ENCODE results near the gene ATP6V1B1.

ATP6V1B1 gene

DNA sequence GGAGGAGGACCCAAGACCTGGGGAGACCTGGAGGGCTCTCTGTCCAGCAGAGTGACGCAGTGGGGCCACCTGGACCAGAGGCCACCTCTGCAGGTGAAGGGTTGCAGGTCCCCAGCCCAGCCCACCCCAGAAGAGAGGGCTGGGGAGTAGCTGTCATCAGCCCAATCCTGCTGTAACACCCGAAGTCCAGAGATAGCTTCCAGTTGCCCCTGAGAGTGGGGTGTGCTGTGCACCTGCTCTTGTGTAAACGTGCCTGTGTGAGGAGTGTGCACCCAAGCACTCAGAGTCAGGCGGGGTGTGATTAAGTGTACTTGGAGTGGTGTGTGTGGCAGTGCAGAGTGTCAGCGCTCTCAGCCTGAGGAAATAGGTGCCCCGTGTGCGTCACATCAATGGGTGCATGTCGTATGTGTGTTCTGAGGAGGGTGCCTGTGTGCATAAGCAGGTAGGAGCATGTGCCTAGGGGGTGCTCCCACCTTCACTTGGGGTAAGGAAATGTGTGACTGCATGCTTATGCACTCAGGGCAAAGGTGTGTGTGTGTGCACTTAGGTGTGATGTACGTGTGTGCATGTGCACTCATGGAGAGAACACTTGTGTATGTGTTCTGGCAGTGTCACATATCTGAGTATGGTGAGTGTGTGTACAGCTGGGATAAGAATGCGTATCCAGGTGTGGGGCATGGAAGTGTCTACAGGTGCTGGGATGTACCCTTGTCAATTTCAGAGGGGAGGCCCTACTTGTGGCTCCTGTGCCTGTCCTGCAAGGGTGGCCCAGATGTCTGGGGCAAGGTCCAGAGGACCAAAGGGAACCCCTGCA, 672 bp downstream of the ATP6V1B1 start:
- no peak for DNase-seq
- no peaks in the 10 kb centered on the region for H3K36me3 ChIP-seq (ENCODE audit: control insufficient read depth in 4 of 4, insufficient read depth in 4 of 4, low read length in 3 of 4)
- no peak overlapping the region for H3K4me3 ChIP-seq (ENCODE audit: control insufficient read depth in 1 of 7, extremely low read depth in 1 of 7, insufficient read depth in 4 of 7, low read depth in 2 of 7, low read length in 6 of 7)
- no peaks in the 10 kb centered on the region for H3K4me1 ChIP-seq (ENCODE audit: control extremely low read depth in 1 of 4, control insufficient read depth in 4 of 4, insufficient read depth in 4 of 4, low read length in 3 of 4)
- 96% methylated on average over 9 of the region's 10 CpGs for WGBS (ENCODE audit: insufficient coverage)
- no peak overlapping the region for H3K27ac ChIP-seq (ENCODE audit: insufficient read depth in 1 of 2, low read depth in 1 of 2, low read length in 2 of 2, poor library complexity in 1 of 2, severe bottlenecking in 2 of 2)
- peaks cover 0 to 33% (median 17%) of the 10 kb centered on the region in 5 experiments for H3K27me3 ChIP-seq (replicated peaks in 2 of 5; ENCODE audit: control insufficient read depth in 4 of 5, insufficient read depth in 5 of 5, low read length in 4 of 5)
- H3K9me3 ChIP-seq (ENCODE audit: control extremely low read depth in 1 of 5, control insufficient read depth in 4 of 5, insufficient read depth in 2 of 5, low read depth in 1 of 5, low read length in 4 of 5): no peaks in the 10 kb centered on the region
- POLR2A ChIA-PET: no interaction called here
- CTCF ChIA-PET: interaction anchor here (1.1 to 5.9 kb wide), 4 partner anchors 11 to 66 kb away, joined by 3 to 36 read pairs (median 4); no protein-coding TSS in a partner anchor

DNA sequence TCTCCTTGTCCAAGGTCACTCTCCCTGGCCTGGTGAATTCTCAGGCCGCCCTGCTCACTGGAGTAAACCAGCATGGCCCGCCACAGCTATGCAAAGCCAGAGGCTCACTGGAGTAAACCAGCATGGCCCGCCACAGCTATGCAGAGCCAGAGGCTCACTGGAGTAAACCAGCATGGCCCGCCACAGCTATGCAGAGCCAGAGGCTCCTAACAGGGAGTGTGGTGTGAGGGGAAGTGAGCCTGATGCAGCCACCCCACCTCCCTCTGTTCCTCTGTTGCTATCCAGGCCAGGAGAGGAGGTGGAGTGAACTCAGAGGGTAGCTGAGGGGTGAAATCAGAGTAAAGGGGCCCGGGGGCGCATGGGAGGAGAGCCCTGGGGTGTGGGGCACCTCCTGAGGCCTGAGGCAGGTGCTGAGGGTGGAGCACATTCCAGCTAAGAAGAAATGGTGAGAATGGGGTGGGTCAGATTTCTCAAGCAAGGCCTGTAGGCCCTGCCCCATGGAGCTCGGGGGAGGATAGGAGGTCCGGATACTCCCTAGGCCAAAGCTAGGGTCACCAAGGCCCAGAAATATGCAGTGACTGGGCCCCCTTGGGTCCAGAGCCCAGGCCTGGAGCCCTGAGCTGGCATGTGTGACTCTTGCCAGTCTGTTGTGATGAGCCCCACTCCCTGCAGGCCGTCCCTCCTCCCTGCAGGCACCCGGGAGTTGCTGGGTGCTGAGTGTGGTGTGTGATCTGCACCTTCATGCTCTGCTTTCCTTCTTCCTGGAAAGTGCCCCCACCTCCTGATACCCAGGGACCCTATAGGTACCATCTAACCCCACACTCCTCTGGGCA, 1.5 kb downstream of the ATP6V1B1 start:
- CTCF ChIA-PET: interaction anchor here (0.8 to 5.9 kb wide), 4 partner anchors 10 to 65 kb away, joined by 3 to 36 read pairs (median 4); no protein-coding TSS in a partner anchor
- Histone ChIP-seq H3K27me3 (replicated peaks in 2 of 5; ENCODE audit: control insufficient read depth in 4 of 5, insufficient read depth in 5 of 5, low read length in 4 of 5) (peaks cover 0 to 36% (median 15%) of the 10 kb centered on the region in 5 experiments), H3K9me3 (ENCODE audit: control extremely low read depth in 1 of 5, control insufficient read depth in 4 of 5, insufficient read depth in 2 of 5, low read depth in 1 of 5, low read length in 4 of 5) (no peaks in the 10 kb centered on the region), H3K36me3 (ENCODE audit: control insufficient read depth in 4 of 4, insufficient read depth in 4 of 4, low read length in 3 of 4) (no peaks in the 10 kb centered on the region), H3K4me3 (ENCODE audit: control insufficient read depth in 1 of 7, extremely low read depth in 1 of 7, insufficient read depth in 4 of 7, low read depth in 2 of 7, low read length in 6 of 7) (no peak overlapping the region), H3K4me1 (ENCODE audit: control extremely low read depth in 1 of 4, control insufficient read depth in 4 of 4, insufficient read depth in 4 of 4, low read length in 3 of 4) (no peaks in the 10 kb centered on the region), H3K27ac (ENCODE audit: insufficient read depth in 1 of 2, low read depth in 1 of 2, low read length in 2 of 2, poor library complexity in 1 of 2, severe bottlenecking in 2 of 2) (no peak overlapping the region)
- POLR2A ChIA-PET: no interaction called here
- WGBS (ENCODE audit: insufficient coverage): 89% methylated on average over 5 of the region's 10 CpGs
- DNase-seq: no peak

DNA sequence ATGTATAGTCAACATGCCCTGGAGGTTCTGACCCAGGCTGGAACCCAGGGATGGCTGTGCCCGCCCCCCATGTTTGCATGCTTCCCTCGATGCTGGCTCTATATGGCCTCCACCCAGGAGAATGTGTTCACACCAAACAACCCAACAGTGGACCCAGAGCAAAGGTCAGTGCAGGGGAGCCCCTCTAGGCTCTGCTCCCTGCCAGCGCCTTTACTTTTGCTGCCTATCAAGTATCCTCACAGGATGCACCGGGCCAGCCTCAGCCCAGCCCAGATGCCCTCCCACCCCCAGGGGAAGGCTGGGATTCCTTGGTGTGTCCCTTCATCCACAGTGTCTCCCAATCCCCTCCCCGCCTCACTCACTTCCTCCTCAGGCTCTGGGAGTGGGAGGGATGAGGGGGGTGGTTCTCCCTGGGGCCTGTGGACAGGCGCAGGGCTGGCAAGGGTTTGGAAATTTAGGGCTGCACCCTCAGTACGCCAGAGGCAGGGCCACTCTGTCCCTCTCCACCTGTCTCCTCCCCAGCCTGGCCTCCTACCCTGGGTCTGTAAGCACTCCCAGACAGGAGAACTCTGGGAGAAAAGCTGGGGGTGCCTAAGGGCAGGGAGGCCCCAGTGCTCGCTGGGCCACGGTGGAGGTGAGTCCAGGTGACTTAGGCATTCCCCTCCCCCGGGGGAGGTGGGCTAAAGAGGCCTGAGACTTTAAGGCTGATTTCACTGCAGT, 2.3 kb downstream of the ATP6V1B1 start:
- peaks cover 0 to 35% (median 15%) of the 10 kb centered on the region in 5 experiments for H3K27me3 ChIP-seq (replicated peaks in 2 of 5; ENCODE audit: control insufficient read depth in 4 of 5, insufficient read depth in 5 of 5, low read length in 4 of 5)
- ChIA-PET POLR2A (no interaction called here), CTCF (interaction anchor here (0.8 to 5.9 kb wide), 5 partner anchors 9 to 66 kb away, joined by 3 to 36 read pairs (median 4); no protein-coding TSS in a partner anchor)
- 80% methylated on average over 6 of the region's 10 CpGs for WGBS (ENCODE audit: insufficient coverage)
- H3K27ac ChIP-seq (ENCODE audit: insufficient read depth in 1 of 2, low read depth in 1 of 2, low read length in 2 of 2, poor library complexity in 1 of 2, severe bottlenecking in 2 of 2): no peak overlapping the region
- no peak overlapping the region for H3K4me3 ChIP-seq (ENCODE audit: control insufficient read depth in 1 of 7, extremely low read depth in 1 of 7, insufficient read depth in 4 of 7, low read depth in 2 of 7, low read length in 6 of 7)
- no peaks in the 10 kb centered on the region for H3K4me1 ChIP-seq (ENCODE audit: control extremely low read depth in 1 of 4, control insufficient read depth in 4 of 4, insufficient read depth in 4 of 4, low read length in 3 of 4)
- DNase-seq: no peak
- no peaks in the 10 kb centered on the region for H3K9me3 ChIP-seq (ENCODE audit: control extremely low read depth in 1 of 5, control insufficient read depth in 4 of 5, insufficient read depth in 2 of 5, low read depth in 1 of 5, low read length in 4 of 5)
- H3K36me3 ChIP-seq (ENCODE audit: control insufficient read depth in 4 of 4, insufficient read depth in 4 of 4, low read length in 3 of 4): no peaks in the 10 kb centered on the region

DNA sequence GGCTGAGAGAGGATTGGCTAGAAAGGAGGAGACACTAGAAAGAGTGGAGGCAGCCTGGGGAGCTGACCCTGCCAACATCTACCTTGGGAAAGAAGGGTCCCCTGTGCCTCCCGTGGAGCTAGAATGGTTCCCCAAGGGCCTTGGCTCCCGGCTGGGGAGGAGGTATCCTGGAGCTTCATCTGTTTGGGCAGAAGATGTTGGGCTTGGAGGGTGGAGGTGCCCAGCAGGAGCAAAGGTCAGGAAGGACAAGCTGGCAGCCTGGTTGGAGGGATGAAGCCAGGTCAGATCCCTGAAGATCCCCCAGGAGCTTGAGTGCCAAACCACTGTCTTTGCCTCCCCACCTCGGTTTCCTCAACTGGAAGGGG, 2.9 kb downstream of the ATP6V1B1 start:
- no peaks in the 10 kb centered on the region for H3K36me3 ChIP-seq (ENCODE audit: control insufficient read depth in 4 of 4, insufficient read depth in 4 of 4, low read length in 3 of 4)
- CTCF ChIA-PET: interaction anchor here (0.8 to 5.9 kb wide), 3 partner anchors 9 to 151 kb away, joined by 3 to 36 read pairs (median 3); no protein-coding TSS in a partner anchor
- 43% methylated on average over 1 of the region's 3 CpGs for WGBS (ENCODE audit: insufficient coverage)

DNA sequence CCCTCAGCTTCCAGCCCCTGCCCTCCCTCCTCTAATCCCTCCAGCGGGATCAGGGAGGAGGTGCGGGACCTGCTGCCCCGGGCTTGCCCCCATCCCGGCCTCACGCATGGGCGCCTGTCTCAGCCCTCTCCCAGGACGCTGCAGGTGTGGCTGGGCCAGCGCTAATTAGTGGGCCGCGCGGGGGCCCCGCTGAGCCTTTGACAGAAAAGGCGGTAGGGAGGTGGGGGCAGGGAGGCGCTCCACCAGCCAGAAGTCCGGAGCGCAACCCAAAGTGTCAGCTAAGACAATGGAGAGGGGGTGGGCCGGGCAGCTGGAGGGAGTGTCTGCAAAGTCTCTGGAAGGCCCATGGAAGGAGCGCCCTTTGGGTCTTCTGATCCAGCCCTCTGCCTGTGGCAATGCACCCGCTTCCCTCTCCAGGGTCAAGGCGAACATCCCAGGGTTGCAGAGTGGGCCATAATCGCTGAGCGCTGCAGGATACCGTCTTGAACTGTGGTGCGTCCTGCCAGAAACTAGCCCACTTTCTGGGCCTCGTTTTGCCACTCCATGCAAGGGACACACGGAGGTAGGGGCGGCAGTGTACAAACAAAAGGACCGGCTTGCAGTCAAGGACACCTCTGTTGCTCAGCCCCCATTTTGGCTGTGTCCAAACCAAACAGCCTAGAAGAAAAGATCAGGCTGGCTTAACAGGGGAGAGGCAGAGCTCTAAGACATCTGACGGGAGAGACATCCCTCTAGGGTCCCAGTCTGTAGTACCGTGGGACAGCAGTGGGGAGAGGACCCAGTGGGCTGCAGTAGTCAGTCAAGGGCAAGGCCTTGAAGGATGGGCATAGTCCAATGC, 3.5 kb downstream of the ATP6V1B1 start:
- Histone ChIP-seq H3K27ac (ENCODE audit: insufficient read depth in 1 of 2, low read depth in 1 of 2, low read length in 2 of 2, poor library complexity in 1 of 2, severe bottlenecking in 2 of 2) (no peak overlapping the region), H3K4me1 (ENCODE audit: control extremely low read depth in 1 of 4, control insufficient read depth in 4 of 4, insufficient read depth in 4 of 4, low read length in 3 of 4) (no peaks in the 10 kb centered on the region), H3K4me3 (ENCODE audit: control insufficient read depth in 1 of 7, extremely low read depth in 1 of 7, insufficient read depth in 4 of 7, low read depth in 2 of 7, low read length in 6 of 7) (no peak overlapping the region), H3K36me3 (ENCODE audit: control insufficient read depth in 4 of 4, insufficient read depth in 4 of 4, low read length in 3 of 4) (no peaks in the 10 kb centered on the region), H3K9me3 (ENCODE audit: control extremely low read depth in 1 of 5, control insufficient read depth in 4 of 5, insufficient read depth in 2 of 5, low read depth in 1 of 5, low read length in 4 of 5) (no peaks in the 10 kb centered on the region), H3K27me3 (replicated peaks in 2 of 5; ENCODE audit: control insufficient read depth in 4 of 5, insufficient read depth in 5 of 5, low read length in 4 of 5) (peaks cover 0 to 35% (median 14%) of the 10 kb centered on the region in 5 experiments)
- 52% methylated on average over 25 of the region's 30 CpGs for WGBS (ENCODE audit: insufficient coverage)
- DNase-seq: no peak
- POLR2A ChIA-PET: no interaction called here
- CTCF ChIA-PET: interaction anchor here (0.8 to 5.9 kb wide), 2 partner anchors 8 to 152 kb away, joined by 3 to 36 read pairs; no protein-coding TSS in a partner anchor

More for the DNA sequence above, 2.9 kb downstream of the ATP6V1B1 start:
- Histone ChIP-seq H3K4me1 (ENCODE audit: control extremely low read depth in 1 of 4, control insufficient read depth in 4 of 4, insufficient read depth in 4 of 4, low read length in 3 of 4) (no peaks in the 10 kb centered on the region), H3K9me3 (ENCODE audit: control extremely low read depth in 1 of 5, control insufficient read depth in 4 of 5, insufficient read depth in 2 of 5, low read depth in 1 of 5, low read length in 4 of 5) (no peaks in the 10 kb centered on the region), H3K4me3 (ENCODE audit: control insufficient read depth in 1 of 7, extremely low read depth in 1 of 7, insufficient read depth in 4 of 7, low read depth in 2 of 7, low read length in 6 of 7) (no peak overlapping the region), H3K27me3 (replicated peaks in 2 of 5; ENCODE audit: control insufficient read depth in 4 of 5, insufficient read depth in 5 of 5, low read length in 4 of 5) (peaks cover 0 to 35% (median 15%) of the 10 kb centered on the region in 5 experiments), H3K27ac (ENCODE audit: insufficient read depth in 1 of 2, low read depth in 1 of 2, low read length in 2 of 2, poor library complexity in 1 of 2, severe bottlenecking in 2 of 2) (no peak overlapping the region)
- no peak for DNase-seq
- POLR2A ChIA-PET: no interaction called here

DNA sequence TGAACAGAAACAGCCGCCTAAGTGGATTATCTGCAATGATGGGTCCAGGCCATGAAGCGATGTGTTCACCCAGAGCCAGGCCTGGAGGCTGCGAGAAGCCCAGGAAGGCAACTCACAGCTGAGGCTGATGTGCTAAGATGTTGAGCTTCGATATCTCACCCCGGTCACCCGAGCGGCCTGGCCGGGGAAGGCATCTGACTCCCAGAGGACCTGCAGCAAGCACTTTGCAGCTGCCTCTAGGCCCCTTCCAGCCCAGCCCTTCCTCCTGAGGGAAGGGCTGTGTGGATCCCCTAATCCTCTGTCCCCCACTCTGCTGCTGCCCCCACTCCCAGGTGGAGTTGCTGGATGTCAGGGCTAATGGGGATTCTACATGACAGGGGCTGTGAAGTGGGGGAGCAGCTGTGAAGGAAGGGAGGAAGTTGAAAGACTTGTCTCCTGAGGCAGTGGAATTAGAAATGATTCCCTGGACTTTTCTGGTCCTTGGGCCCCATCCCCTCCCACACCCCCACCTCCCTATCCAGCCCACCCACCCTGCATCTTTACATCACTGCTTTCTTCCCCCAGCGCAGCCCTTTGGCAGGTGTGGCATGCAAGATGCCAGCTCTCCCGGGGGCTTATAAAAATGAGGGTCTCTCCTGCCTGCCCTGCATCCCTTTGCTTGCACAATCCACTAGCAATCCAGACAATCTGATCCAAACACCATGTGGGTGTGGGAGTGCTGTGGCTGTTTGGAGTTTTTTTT, 4.3 kb downstream of the ATP6V1B1 start:
- CTCF ChIA-PET: interaction anchor here (4.1 to 5.9 kb wide), 2 partner anchors 7 to 69 kb away, joined by 25 to 36 read pairs; no protein-coding TSS in a partner anchor
- H3K27ac ChIP-seq (ENCODE audit: insufficient read depth in 1 of 2, low read depth in 1 of 2, low read length in 2 of 2, poor library complexity in 1 of 2, severe bottlenecking in 2 of 2): no peak overlapping the region
- 94% methylated on average over 8 of the region's 10 CpGs for WGBS (ENCODE audit: insufficient coverage)
- no peaks in the 10 kb centered on the region for H3K36me3 ChIP-seq (ENCODE audit: control insufficient read depth in 4 of 4, insufficient read depth in 4 of 4, low read length in 3 of 4)
- H3K4me3 ChIP-seq (ENCODE audit: control insufficient read depth in 1 of 7, extremely low read depth in 1 of 7, insufficient read depth in 4 of 7, low read depth in 2 of 7, low read length in 6 of 7): no peak overlapping the region
- POLR2A ChIA-PET: no interaction called here
- H3K9me3 ChIP-seq (ENCODE audit: control extremely low read depth in 1 of 5, control insufficient read depth in 4 of 5, insufficient read depth in 2 of 5, low read depth in 1 of 5, low read length in 4 of 5): no peaks in the 10 kb centered on the region
- H3K27me3 ChIP-seq (replicated peaks in 2 of 5; ENCODE audit: control insufficient read depth in 4 of 5, insufficient read depth in 5 of 5, low read length in 4 of 5): peaks cover 0 to 35% (median 11%) of the 10 kb centered on the region in 5 experiments
- DNase-seq: no peak
- H3K4me1 ChIP-seq (ENCODE audit: control extremely low read depth in 1 of 4, control insufficient read depth in 4 of 4, insufficient read depth in 4 of 4, low read length in 3 of 4): no peaks in the 10 kb centered on the region
